ENCODE measurements around the gene PDGFC.

The PDGFC gene

DNA sequence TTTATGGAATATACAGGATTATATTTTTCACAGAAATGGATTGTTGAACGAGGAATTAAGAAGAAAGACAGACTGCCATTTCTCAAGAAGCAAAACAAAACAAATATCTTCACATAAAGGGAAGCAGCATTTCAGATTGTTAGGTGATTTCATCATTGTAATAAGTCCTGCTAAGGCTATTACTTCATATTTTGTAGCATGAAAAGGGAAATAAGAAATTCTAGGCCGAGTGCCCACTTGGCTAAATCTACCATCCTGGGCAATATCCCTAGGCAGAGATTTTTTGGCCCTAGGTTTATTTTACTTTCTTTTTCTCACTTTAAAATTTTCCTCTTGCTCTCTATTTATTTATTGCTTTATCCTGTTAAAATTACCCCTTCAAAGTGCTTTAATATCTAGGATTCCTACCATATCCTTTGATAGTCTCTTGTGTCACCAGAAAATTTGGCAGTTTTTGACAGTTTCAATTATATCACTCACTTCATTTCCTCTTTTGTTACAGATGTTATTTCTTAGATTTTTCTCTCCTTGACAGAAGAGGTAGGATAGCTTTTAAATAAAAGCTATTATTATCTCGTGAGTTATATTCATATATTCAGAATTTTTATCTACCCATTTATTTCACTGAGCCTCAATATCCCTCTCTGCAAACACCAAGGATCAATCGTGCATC is 142.3 kb downstream of the PDGFC start:
- peak; percentile 7 for DNase-seq (ENCODE audit: low read depth)

DNA sequence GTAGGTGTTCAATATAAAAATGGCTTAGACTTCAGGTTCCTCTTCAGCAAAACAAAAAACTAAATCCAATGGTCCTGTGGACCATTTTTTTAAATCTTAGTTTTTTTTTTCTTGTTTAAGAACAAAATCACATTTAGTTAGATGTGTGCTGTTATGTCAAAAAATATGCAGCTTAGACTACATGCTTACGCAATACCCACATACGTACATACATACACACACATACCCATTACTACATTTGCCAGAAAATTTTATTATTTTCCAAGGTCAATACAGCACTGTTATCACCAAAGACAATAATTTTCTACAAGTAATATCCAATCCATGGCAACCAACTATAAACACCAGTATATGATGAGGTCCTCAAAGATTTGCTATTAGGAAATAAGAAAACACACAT is 144.1 kb downstream of the PDGFC start:
- no peak for DNase-seq (ENCODE audit: low read depth)

DNA sequence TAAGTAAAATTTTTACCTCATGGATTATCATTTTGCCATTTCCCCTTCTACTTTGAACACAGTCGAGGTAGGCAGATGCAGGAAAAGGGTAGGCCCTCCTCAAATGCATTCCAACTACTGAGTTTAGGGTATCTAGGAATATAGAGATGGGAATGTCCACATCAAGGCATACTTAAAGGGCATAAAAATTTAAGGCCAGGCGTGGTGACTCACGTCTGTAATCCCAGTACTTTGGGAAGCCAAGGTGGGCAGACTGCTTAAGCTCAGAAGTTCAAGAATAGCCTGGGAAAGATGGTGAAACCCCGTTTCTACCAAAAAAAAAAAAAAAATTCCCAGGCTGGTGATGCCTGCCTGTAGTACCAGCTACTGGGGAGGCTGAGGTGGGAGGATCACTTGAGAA is 146.5 kb downstream of the PDGFC start:
- DNase-seq (ENCODE audit: low read depth): no peak

DNA sequence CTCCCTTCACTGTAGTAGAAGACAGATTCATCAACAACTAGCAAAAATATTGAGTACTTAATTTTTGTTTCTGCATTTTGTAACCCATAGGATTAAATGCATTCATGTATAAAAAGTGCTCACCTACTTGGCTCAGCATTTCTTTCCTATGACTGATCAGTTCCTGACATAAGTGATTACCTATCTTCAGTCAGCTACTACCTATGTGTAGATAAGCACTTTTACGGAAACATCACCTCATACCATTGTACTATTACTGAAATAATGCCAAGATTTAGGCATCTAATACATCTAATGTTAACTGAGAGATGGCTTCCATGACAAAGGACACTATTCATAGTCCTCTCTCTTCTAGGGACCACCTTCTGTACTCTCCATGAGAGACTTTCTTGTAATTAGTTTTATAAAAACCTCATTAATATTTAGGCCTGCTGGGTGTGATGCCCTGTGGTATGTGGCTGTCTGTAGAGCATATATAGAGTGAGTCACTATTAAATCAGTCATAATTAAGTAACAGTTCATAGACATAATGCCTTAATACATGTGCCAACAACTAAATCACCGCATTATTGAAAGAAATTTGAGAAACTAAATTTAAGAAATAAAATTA is 147.0 kb downstream of the PDGFC start:
- DNase-seq (ENCODE audit: low read depth): no peak

DNA sequence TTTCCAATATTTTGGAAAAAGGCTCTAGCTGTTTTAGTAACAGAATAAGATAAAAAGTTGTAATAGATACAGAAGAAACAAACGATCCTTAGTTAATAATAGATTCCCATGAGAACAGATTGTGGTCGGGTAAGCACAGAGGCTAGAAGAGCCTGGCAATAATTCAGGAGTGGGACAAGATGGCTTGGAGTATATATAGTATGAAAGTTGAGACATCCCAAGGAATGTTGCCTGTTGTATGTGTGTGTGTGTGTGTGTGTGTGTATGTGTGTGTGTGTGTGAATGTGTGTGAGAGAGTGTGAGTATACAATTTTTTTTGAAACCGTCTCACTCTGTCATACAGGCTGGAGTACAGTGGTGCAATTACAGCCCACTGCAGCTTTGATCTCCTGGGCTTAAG is 150.7 kb downstream of the PDGFC start:
- DNase-seq (ENCODE audit: low read depth): no peak

DNA sequence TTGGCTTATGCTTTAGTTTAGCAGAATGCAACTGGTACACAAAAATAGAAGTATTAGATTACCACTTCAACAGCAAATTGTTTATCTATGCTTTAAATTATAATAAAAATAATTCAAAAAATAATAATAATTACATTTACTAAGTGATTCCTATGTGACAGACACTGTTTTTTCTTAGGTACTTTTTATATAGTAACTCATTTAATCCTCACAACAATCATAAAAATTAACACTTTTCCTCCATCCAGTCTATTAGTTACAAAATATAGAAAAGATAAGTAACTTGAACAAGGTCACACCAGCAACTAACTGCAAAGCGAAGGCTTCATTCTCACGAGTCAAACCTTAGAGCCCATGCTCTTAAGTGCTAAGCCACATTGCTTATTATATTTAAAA is 155.2 kb downstream of the PDGFC start:
- no peak for DNase-seq (ENCODE audit: low read depth)

DNA sequence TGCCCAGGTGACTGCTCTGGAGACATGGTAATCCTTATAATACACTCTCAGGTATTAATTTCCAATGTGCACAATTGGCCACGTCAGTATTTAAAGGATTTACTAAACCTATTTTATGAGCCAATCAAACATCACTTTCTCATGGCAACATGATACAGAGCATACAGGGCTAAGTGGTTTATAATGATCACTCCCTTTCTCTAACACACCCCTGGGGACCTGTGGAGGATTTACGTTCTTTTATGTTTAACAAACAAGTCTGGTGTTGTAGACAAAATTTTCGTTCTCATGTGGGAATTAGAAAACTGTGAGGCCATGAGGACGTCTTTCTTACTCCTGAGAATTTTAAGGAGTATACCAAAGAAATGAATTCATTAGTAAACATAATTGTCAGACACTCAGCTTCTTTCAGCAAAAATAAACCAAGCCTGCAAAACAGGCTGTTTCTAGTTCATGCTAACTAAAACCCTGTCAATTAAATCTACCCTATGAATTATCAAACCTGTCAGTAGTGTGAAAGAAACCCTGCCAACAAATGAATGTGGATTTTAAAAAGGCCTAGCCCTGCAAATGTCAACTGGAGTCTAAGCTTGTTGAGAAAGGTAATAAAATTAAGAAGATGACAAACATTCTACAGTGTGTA is 155.8 kb downstream of the PDGFC start:
- DNase-seq (ENCODE audit: low read depth): no peak

DNA sequence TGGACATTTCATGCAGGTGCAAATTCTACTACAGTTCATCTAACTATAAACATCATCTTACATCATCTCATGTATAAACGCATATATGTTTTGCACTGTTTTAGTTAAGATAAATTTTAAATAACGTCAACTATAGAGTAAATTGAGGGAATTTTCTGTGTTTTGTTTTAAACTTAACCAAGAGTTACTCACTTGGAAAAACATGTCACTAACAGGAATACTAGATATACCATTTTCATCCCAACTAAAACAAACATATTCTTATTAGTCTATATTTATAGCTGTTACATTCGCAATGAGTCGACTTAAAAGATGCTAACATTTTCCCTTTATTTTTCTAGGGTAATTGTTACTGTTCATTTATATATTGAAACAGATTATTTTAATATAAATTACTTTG is 159.6 kb downstream of the PDGFC start:
- no peak for DNase-seq (ENCODE audit: low read depth)

DNA sequence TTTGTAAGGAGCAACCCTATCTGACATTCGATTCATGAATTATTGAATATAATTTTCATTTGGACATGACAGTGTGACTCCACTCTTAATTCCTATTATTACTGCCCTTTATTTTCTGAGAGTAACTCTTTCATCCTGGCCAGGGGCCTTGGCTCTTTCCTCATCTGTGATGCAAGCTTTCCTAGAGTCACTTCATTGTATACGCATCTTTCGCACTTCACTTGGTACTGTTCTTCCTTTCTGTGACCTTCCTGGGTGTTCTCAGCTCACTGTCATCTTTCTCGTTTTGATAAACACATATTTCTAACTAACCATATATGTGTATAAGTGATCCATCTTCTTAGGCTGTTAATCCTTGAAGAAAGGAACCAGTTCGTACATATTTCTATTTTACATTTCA is 160.3 kb downstream of the PDGFC start:
- DNase-seq (ENCODE audit: low read depth): no peak

DNA sequence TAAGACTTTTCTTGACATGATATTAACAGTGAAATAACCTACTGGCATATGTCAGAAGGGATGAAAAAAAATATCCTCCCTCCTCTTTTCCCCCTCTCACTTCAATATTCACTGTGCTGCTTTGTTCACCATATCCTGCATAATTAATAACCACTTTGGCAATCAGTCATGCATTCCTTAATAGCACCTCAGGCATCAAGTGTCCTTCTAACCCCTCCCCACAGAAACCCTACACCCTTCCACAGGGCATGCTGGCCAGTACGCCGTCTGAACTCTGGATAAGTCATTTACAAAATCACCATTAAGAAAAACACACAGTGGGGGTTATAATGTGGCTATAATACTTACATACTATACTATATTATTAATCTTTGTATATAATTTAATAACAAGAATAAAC is 165.9 kb downstream of the PDGFC start:
- no peak for DNase-seq (ENCODE audit: low read depth)

DNA sequence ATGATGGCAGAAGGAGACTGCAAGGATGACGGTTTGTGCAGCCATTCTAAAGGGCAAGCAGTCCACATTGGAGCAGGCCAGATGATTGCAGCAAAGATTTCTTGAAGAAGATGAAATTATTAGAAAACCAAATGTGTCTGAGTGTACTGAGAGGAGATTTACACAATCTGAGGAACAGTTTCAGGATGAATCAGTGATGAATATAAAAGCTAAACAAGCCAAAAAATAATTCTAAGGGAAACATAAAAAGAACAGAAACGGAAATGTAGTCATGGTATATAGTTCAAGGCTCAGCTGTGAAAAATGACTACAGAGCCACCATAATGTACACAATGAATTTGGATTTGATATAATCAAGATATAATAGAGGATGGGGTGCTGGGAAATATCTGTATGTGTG is 168.5 kb downstream of the PDGFC start:
- DNase-seq (ENCODE audit: low read depth): peak; percentile 59

DNA sequence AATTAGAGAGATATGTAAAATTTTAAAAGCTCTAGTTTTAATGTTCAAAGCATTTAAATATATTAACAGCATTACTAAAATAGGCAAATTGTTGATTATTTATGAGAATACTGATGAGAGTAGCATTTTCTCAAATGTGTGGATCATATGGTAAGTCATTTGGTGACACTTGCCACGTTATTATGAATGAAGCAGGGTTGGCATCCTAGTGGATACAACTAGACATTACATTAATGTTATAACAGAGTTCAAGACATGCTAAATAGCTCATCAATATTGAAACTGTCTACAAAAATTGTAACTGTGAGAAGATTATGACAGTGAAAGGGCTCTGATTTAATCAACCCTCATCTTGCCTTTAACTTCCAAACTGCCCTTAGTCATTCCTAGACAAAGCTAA is 171.1 kb downstream of the PDGFC start:
- DNase-seq (ENCODE audit: low read depth): no peak

DNA sequence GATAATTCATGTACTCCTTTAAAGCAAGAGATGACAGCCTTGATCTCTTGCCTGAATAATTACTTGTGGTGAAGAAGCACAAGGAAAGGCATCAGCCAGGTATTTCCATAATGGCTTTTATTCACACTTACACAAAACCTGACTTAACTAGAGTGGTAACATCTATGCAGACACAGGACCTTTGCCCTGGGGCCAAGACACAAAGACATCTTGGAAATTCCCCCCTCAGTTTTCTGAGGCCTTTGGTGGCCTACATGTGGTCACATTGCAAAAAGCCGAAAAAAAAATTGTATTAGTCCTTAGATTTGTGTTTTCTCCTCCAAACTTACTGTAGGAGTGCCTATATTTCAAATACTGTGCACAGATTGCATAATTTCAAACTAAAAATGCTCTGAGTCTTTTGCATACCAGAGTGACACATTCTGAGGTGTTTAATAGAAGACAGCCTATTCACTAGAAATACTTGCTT is 172.4 kb downstream of the PDGFC start:
- peak; percentile 70 for DNase-seq (ENCODE audit: low read depth)

DNA sequence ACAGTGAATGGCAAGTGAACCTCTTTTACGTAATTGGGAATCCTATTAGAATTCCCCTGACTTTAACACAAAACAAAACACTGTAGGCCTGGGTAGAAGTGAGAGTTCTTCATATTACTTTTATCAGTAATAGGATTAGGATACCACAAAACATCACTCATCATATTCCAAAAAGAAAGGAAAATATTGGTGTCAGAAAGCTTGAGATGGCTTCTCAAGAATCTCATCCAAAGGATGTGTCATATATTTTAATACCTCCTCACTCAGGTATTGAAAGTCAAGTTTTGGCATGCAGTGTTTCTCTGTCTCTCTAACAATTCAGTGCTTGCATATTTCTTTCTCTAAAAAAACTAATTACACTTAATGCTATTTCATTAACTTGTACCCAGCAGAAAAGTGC is 173.2 kb downstream of the PDGFC start:
- DNase-seq (ENCODE audit: low read depth): no peak

DNA sequence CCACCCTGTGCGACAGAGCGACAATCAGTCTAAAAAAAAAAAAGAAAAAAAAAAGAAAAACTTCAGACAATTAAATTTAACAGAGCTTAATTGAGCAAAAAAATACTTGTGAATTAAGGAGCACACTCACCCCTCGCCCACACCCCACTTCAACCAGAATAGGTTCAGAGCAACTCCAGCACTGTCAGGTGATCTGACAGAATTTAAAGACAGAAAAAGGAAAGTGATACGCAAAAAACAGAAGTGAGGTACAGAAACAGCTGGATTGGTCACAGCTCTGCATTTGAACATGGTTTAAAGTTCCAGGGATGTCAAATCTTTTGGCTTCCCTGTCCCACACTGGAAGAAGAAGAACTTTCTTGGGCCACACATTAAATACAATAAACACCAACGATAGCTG is 174.4 kb downstream of the PDGFC start:
- no peak for DNase-seq (ENCODE audit: low read depth)

DNA sequence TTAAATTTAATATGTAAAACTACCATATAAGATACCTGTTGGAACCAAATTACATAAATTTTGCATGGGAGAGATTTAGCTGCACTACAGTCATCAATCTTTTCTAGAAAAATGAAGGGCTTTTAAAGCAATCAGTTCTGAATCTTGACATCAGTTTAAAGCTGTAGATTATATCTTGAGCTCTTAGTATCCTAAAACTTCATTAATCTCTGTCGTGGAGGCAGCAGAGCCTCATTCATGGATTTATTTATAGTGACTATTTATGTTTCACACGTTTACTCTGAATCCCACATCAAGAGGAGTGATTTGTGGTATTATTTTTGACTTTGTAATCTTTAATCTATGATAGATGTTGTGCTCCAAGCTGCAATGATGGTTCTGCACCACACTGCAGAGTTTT is 175.9 kb downstream of the PDGFC start:
- no peak for DNase-seq (ENCODE audit: low read depth)

DNA sequence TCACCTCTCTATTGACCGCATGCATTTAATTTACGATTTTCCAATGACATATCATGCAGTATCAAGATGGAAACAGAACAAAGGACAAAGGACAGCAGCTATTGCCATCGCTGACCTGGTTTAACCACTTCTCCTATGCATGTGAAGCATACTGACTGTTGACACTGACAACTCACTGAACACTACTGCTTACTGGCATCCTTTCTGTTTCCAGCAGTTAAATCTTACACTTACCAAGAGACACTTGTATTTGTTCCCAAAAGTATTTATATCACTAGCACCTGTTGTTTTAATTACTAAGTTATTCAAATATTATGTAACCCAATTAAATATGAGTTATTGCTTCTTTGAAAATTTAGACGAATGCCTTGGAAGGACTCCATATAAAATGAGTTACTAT is 176.7 kb downstream of the PDGFC start:
- no peak for DNase-seq (ENCODE audit: low read depth)

DNA sequence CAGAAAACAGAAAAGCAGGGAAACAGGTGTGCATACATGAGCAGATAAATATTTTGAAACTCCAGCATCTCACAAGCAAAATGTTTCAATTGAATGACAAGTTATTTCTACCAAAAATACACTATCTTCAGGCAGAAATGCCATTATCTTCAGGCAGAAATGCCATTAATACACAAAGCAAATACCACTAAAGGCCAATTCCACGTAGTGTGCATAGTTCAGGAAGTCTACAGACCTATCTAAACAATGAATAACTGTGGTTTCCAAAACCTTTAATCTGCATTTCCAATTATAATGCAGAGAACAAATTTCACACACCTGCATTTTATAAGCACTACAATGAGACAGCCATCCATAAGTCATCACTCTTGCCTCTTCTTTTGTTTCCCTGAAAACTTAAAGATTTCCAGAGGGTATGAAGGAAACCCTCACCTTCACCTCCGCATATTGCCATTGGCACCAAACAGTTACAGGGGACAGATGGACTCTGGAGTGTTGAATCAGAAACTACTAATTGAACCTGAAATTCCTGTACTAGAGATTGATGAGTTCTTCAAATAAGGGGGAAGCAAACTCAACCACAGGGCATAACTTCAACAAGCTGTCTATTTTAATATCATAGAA is 179.0 kb downstream of the PDGFC start:
- DNase-seq (ENCODE audit: low read depth): no peak

DNA sequence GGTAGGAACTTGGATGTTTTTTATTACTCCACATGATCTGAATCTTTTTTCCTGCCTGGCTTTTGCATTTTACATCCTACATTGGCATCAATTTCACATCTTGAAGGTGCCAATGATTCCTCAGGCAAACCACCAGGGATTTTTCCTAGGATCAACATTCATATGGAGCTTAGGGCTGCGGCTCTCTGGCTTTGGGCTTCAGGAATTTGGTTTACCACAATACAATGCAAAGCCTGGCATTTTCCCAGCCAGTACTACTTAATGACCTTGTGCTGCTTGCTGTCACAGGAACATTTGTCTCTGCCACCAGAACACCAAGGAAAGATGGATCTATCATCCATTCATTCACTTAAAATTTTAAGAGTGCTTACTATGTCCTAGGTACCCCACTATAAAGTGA is 180.7 kb downstream of the PDGFC start:
- peak; percentile 78 for DNase-seq (ENCODE audit: low read depth)

DNA sequence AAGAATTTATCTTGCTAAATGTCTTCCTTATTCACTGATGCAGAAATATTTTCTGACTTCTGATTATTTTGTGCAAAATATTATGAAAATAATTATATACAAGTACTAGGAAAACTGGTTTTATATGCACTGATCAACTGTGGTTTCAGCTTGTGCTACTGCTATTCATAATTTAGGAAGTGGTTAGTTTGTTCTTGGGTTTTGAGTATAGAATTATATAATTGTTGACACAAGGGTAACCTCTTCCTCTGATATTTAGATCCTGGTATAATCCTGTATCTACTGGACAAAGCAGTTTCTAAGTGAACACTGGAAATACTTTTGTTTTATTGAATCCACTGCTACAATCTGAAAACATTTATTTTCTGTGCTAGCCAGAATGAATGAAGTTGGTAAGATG is 182.8 kb downstream of the PDGFC start:
- no peak for DNase-seq (ENCODE audit: low read depth)

DNA sequence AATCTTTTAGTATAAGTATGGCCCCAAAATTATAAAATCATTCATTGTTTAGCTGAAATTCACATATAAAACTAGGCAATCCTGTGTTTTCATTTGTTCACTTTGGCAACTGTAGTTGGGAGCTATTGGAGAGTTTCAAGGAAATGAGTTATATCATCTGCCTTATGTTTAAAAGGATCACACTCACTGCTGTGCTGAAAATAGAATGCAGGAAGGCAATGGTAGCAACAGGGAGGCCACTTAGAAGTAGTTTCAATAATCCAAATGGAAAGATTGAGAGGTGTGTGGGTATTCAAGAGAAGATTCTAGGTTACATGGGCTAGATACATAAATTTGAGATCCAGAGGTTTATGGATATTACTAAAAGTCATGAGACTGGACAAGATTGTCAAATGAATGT is 184.9 kb downstream of the PDGFC start:
- DNase-seq (ENCODE audit: low read depth): no peak

DNA sequence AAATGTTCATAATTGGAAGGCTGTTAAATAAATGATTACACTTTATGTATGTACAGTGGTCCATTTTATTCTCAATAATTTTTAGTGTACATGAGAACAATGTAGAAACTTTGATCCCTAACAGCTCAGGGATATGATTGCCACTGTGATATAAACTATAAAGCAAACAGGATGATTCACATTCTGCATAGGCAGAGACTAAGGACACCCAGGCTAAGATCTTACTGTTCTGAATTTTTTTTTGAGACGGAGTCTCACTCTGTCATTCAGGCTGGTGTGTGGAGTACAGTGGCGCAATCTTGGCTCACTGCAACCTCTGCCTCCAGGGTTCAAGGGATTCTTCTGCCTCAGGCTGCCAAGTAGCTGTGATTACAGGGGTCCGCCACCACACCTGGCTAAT is 186.6 kb downstream of the PDGFC start:
- no peak for DNase-seq (ENCODE audit: low read depth)

DNA sequence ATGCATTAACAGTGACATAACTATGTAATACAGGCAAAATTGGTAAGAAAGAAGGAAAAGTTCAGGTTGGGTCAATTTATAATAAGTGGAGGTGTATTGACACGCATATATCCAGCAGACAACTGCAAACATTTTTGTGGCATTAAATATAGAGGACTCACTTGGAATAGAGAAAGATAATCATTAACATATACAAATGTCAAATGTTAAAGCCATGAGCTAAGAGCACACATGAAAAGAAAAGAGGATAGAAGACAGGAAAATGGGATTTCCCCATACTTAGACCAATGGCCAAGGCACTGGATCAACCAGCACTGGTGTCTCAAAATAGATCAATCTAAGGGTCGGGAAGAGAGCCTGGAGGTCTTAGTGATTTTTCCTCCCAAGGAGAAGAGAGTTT is 187.6 kb downstream of the PDGFC start:
- no peak for DNase-seq (ENCODE audit: low read depth)

Measured in ELR (cell line).